ENCODE results near the gene BNIP5. TPM values are rescaled to one million over a fixed set of nuclear protein-coding genes. Genes with fewer than 3 reads are reported as not detected.

Gene BNIP5, protein sequence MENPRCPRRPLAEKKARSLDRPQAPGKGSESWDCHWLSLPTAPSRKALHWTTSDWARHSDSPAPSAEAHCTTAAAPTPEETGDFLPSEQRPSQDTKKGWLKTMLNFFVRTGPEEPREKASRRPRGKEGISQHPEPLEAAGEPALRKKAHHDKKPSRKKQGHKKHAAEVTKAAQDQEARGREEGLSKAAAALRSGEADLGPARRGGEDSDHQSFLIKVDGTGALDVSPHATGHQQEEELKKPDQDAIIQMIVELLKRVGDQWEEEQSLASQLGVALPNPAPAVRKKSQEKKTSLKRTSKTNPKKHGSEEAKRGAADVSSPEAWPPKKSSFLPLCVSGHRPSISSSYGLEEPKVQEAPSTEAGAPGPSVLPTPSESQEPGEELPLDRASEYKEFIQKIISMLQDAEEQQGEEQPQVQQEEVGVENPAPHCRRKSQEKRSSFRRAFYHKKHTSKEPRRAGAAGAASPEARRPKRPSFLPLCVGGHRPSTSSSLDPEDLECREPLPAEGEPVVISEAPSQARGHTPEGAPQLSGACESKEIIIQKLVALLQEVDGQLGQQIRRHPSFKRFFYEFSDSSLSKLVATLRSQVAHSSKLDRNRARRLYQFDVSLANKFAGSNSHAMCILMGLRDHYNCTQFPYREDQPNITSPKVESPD
- total RNA-seq, result not detected

- H3K4me3 Mint-ChIP-seq, result no peak within 1 kb of the TSS
- ATAC-seq (no peak), DNase-seq (ENCODE audit: low spot score) (peak; percentile 6)
- H3K4me1 Mint-ChIP-seq (ENCODE audit: low read depth in 2 of 2), result peaks cover 11% of the 10 kb centered on the region in 2 donors
- no peak within 1 kb of the TSS for H3K27ac Mint-ChIP-seq
- no peaks in the 10 kb centered on the region for H3K36me3 Mint-ChIP-seq
- peaks cover 47 to 52% of the 10 kb centered on the region in 2 donors for H3K27me3 Mint-ChIP-seq
- H3K9me3 Mint-ChIP-seq, result no peaks in the 10 kb centered on the region
Observed at GRCh38 chr6:36336779-36337241, at the start of gene BNIP5. Gene BNIP5 (minus strand): TSS chr6:36336888. CDS start chr6:36330690, 6,198 bp downstream.

GRCh38 chr6:36384095-36384494 is 47.4 kb upstream of the BNIP5 start:
- Mint-ChIP-seq H3K27ac (peak overlapping the region; percentile 78 to 97), H3K4me1 (ENCODE audit: low read depth in 2 of 2) (peaks cover 48 to 57% of the 10 kb centered on the region in 2 donors), H3K27me3 (peaks cover 3 to 15% of the 10 kb centered on the region in 2 donors), H3K36me3 (no peaks in the 10 kb centered on the region), H3K4me3 (peak overlapping the region; percentile 58), H3K9me3 (no peaks in the 10 kb centered on the region)
- no peak for ATAC-seq
- no peak for DNase-seq (ENCODE audit: low spot score)

- Mint-ChIP-seq H3K9me3 (no peaks in the 10 kb centered on the region), H3K4me3 (peak overlapping the region; percentile 58), H3K27me3 (peaks cover 3 to 14% of the 10 kb centered on the region in 2 donors), H3K4me1 (ENCODE audit: low read depth in 2 of 2) (peaks cover 53 to 61% of the 10 kb centered on the region in 2 donors), H3K36me3 (no peaks in the 10 kb centered on the region), H3K27ac (peak overlapping the region; percentile 78 to 97)
- DNase-seq (ENCODE audit: low spot score), result no peak
- peak in 1 of 2 donors; percentile 39 for ATAC-seq
Observed at GRCh38 chr6:36383606-36384005, 46.9 kb upstream of the BNIP5 start.

DNA sequence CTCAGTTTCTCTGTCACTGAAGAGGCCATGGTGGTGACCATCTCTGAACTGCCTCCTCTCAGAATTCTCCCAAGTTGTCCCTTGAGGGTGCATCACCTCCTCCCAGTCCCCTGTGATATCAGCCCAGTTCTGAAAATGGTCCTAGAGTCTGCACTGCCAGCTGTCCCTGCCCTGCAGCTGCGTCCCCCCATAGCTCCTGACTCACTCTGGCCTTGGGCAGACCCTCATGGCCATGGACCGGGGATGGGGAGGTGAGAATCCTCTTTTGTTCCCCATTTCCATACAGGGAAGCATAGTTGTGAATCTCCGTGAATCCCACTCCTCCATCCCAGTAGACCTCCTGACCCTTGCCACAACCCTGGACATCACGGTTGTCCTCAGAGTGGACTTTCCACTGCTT is 46.3 kb upstream of the BNIP5 start:
- H3K36me3 Mint-ChIP-seq, result no peaks in the 10 kb centered on the region
- peaks cover 52 to 58% of the 10 kb centered on the region in 2 donors for H3K4me1 Mint-ChIP-seq (ENCODE audit: low read depth in 2 of 2)
- no peaks in the 10 kb centered on the region for H3K9me3 Mint-ChIP-seq
- peaks cover 0 to 7% of the 10 kb centered on the region in 2 donors for H3K27me3 Mint-ChIP-seq
- DNase-seq (ENCODE audit: low spot score), result no peak
- no peak for ATAC-seq
- peak overlapping the region; percentile 78 to 80 for H3K27ac Mint-ChIP-seq
- peak overlapping the region; percentile 58 for H3K4me3 Mint-ChIP-seq

- no peak for ATAC-seq
- Mint-ChIP-seq H3K27me3 (no peaks in the 10 kb centered on the region), H3K27ac (no peak overlapping the region), H3K4me1 (ENCODE audit: low read depth in 2 of 2) (peaks cover 51 to 52% of the 10 kb centered on the region in 2 donors), H3K9me3 (no peaks in the 10 kb centered on the region), H3K4me3 (no peak overlapping the region), H3K36me3 (no peaks in the 10 kb centered on the region)
- DNase-seq (ENCODE audit: low spot score), result no peak
Observed at GRCh38 chr6:36381502-36382389, 45.1 kb upstream of the BNIP5 start.

- H3K36me3 Mint-ChIP-seq, result no peaks in the 10 kb centered on the region
- no peaks in the 10 kb centered on the region for H3K9me3 Mint-ChIP-seq
- no peaks in the 10 kb centered on the region for H3K27me3 Mint-ChIP-seq
- no peak for ATAC-seq
- H3K4me1 Mint-ChIP-seq (ENCODE audit: low read depth in 2 of 2), result peaks cover 37 to 40% of the 10 kb centered on the region in 2 donors
- H3K4me3 Mint-ChIP-seq, result peak overlapping the region; percentile 8
- DNase-seq (ENCODE audit: low spot score), result no peak
- H3K27ac Mint-ChIP-seq, result peak overlapping the region; percentile 36 to 76
Observed at GRCh38 chr6:36380166-36380565, 43.5 kb upstream of the BNIP5 start.

- H3K9me3 Mint-ChIP-seq, result no peaks in the 10 kb centered on the region
- H3K27me3 Mint-ChIP-seq, result no peaks in the 10 kb centered on the region
- H3K36me3 Mint-ChIP-seq, result no peaks in the 10 kb centered on the region
- H3K4me1 Mint-ChIP-seq (ENCODE audit: low read depth in 2 of 2), result peaks cover 31% of the 10 kb centered on the region in 2 donors
- no peak for DNase-seq (ENCODE audit: low spot score)
- ATAC-seq, result no peak
- peak overlapping the region in 1 of 2 donors; percentile 59 for H3K27ac Mint-ChIP-seq
- peak overlapping the region; percentile 26 for H3K4me3 Mint-ChIP-seq
Observed at GRCh38 chr6:36378936-36379335, 42.2 kb upstream of the BNIP5 start.

- Mint-ChIP-seq H3K4me1 (ENCODE audit: low read depth in 2 of 2) (peaks cover 25 to 26% of the 10 kb centered on the region in 2 donors), H3K36me3 (no peaks in the 10 kb centered on the region)
- no peak for DNase-seq (ENCODE audit: low spot score)
Observed at GRCh38 chr6:36378243-36378920, 41.7 kb upstream of the BNIP5 start.

GRCh38 chr6:36377594-36377993 is 40.9 kb upstream of the BNIP5 start:
- DNase-seq (ENCODE audit: low spot score), result no peak
- H3K27ac Mint-ChIP-seq, result no peak overlapping the region
- ATAC-seq, result no peak
- no peaks in the 10 kb centered on the region for H3K27me3 Mint-ChIP-seq
- peak overlapping the region; percentile 43 for H3K4me3 Mint-ChIP-seq
- no peaks in the 10 kb centered on the region for H3K36me3 Mint-ChIP-seq
- H3K4me1 Mint-ChIP-seq (ENCODE audit: low read depth in 2 of 2), result peaks cover 19% of the 10 kb centered on the region in 2 donors
- no peaks in the 10 kb centered on the region for H3K9me3 Mint-ChIP-seq

More at GRCh38 chr6:36378243-36378920, 41.7 kb upstream of the BNIP5 start:
- Mint-ChIP-seq H3K9me3 (no peaks in the 10 kb centered on the region), H3K4me3 (peak overlapping the region; percentile 26), H3K27ac (peak overlapping the region in 1 of 2 donors; percentile 59), H3K27me3 (no peaks in the 10 kb centered on the region)
- ATAC-seq, result no peak

- H3K27ac Mint-ChIP-seq, result no peak overlapping the region
- H3K4me1 Mint-ChIP-seq (ENCODE audit: low read depth in 2 of 2), result peaks cover 14 to 19% of the 10 kb centered on the region in 2 donors
- H3K4me3 Mint-ChIP-seq, result no peak overlapping the region
- no peaks in the 10 kb centered on the region for H3K36me3 Mint-ChIP-seq
- DNase-seq (ENCODE audit: low spot score) (no peak), ATAC-seq (no peak)
- H3K27me3 Mint-ChIP-seq, result no peaks in the 10 kb centered on the region
- H3K9me3 Mint-ChIP-seq, result no peaks in the 10 kb centered on the region
Observed at GRCh38 chr6:36376742-36377141, 40.1 kb upstream of the BNIP5 start.

DNA sequence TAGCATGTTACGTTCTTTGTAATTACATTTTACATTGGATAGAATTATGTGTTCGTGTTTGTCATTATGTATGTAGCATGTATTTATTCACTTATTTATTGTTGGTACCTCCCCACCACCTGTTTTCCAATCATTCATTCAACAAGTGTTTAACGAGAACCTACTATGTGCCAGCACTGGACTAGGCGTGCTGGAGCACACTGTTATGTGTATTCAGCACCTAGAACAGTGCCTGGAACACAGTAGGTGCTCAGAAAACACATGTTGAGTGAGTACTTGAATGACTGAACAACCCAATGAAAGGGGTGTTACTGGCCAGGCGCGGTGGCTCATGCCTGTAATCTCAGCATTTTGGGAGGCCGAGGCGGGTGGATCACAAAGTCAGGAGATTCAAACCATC is 39.5 kb upstream of the BNIP5 start:
- H3K27ac Mint-ChIP-seq, result no peak overlapping the region
- H3K4me1 Mint-ChIP-seq (ENCODE audit: low read depth in 2 of 2), result peaks cover 13 to 19% of the 10 kb centered on the region in 2 donors
- ATAC-seq (no peak), DNase-seq (ENCODE audit: low spot score) (no peak)
- H3K27me3 Mint-ChIP-seq, result no peaks in the 10 kb centered on the region
- no peak overlapping the region for H3K4me3 Mint-ChIP-seq
- no peaks in the 10 kb centered on the region for H3K9me3 Mint-ChIP-seq
- H3K36me3 Mint-ChIP-seq, result no peaks in the 10 kb centered on the region

DNA sequence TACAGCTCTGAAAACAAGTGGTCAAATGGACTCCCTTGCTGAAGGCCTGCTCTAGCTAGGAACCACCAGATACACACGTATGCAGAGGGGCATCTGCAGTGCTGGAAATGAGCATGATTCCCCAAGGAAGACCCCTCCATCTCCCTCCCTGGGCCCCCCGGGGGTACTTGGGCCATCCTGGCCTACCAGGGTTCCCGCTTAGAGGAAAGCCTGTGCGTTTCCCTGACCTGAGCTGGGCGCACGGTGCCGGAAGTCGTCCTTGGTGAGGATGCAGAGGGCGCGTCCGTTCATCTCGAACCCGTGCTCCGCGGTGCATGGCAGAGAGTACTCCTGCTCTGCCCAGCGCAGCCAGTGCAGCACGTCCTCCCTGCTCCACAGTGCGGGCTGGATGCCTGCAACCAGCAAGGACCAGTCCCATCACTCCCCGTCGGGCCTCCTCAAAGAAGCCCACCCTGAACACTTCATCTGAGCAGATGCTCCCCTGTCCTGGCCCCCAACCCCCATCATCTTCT is 39.0 kb upstream of the BNIP5 start:
- Mint-ChIP-seq H3K27me3 (no peaks in the 10 kb centered on the region), H3K36me3 (no peaks in the 10 kb centered on the region), H3K9me3 (no peaks in the 10 kb centered on the region), H3K4me1 (ENCODE audit: low read depth in 2 of 2) (peaks cover 13 to 19% of the 10 kb centered on the region in 2 donors), H3K4me3 (no peak overlapping the region), H3K27ac (no peak overlapping the region)
- no peak for ATAC-seq
- DNase-seq (ENCODE audit: low spot score), result no peak

- H3K27ac Mint-ChIP-seq, result no peak overlapping the region
- H3K27me3 Mint-ChIP-seq, result no peaks in the 10 kb centered on the region
- ATAC-seq (no peak), DNase-seq (ENCODE audit: low spot score) (no peak)
- H3K9me3 Mint-ChIP-seq, result no peaks in the 10 kb centered on the region
- peaks cover 9 to 19% of the 10 kb centered on the region in 2 donors for H3K4me1 Mint-ChIP-seq (ENCODE audit: low read depth in 2 of 2)
- no peaks in the 10 kb centered on the region for H3K36me3 Mint-ChIP-seq
- no peak overlapping the region for H3K4me3 Mint-ChIP-seq
Observed at GRCh38 chr6:36374972-36375371, 38.3 kb upstream of the BNIP5 start.

All from natural killer cell treated with Interleukin-12 subunit alpha and Interleukin-12 subunit beta and Interleukin-15 and Interleukin-18, amount 100 ng/mL, for 72 hours (primary cell).